Peyer's patch (tissue), 4 donors: ENCODE data around the gene FAM50B. TPM values are rescaled to one million over a fixed set of nuclear protein-coding genes. Genes with fewer than 3 reads are reported as not detected.

Experiments used
- DNase-seq, 3 donors: peaks; one replicate each; pipeline ENCODE4 v3.0.0-alpha.2; 2017 to 2019
- H3K27ac ChIP-seq, 4 donors: fragments of 200-600 bp; sonication (generic); one replicate each; pipeline ENCODE4 v1.5.1; 2016 to 2019
- H3K27me3 ChIP-seq, 2 donors: fragments of 200-600 bp; sonication (generic); one replicate each; pipeline ENCODE4 v1.5.1; 2019
- H3K36me3 ChIP-seq, 3 donors: fragments of 200-600 bp; sonication (generic); one replicate each; pipeline ENCODE4 v1.5.1; 2016 to 2019
- H3K4me1 ChIP-seq, 4 donors: fragments of 200-600 bp; sonication (generic); one replicate each; pipeline ENCODE4 v1.5.1; 2016 to 2019
- H3K4me3 ChIP-seq, 4 donors: fragments of 200-600 bp; sonication (generic); 1 replicate in 3 of 4; 2 replicates in 1 of 4; pipeline ENCODE4 v1.5.1; 2016 to 2019; ENCODE audit warnings: mild to moderate bottlenecking in 1 of 4
- H3K9me3 ChIP-seq, 4 donors: fragments of 200-600 bp; sonication (generic); one replicate each; pipeline ENCODE4 v1.5.1; 2016 to 2019; ENCODE audit warnings: mild to moderate bottlenecking in 1 of 4
- CTCF ChIP-seq, 6 experiments: fragments of 450-650 bp in 4 of 6; fragments of 200-600 bp in 2 of 6; sonication (generic) in 1 of 6; IDR thresholded peaks; one replicate each; pipeline ENCODE4 v1.5.1; 2017 to 2019; ENCODE audit warnings: antibody characterized with exemption in 6 of 6, mild to moderate bottlenecking in 3 of 6, moderate library complexity in 1 of 6
- POLR2A ChIP-seq, 2 donors: fragments of 450-650 bp; IDR thresholded peaks; one replicate each; pipeline ENCODE4 v1.5.1; 2017; ENCODE audit warnings: antibody characterized with exemption in 2 of 2, mild to moderate bottlenecking in 2 of 2, moderate library complexity in 2 of 2
- total RNA-seq, 4 donors: library from RNA; depleted of rRNA; stranded (reverse); fragments of >200 nt; gene quantifications; one replicate each; pipeline ENCODE4 v1.1.0, GENCODE V29; 2016

Gene FAM50B
- total RNA-seq, 4 donors from 2014 or later: 3.3 to 10.7 (median 4.7) TPM

GRCh38 chr6:3876101-3876500, 26.9 kb downstream of the FAM50B start:
- Histone ChIP-seq H3K27me3 (no peaks in the 10 kb centered on the region), H3K4me3 (no peak overlapping the region), H3K9me3 (no peaks in the 10 kb centered on the region), H3K36me3 (no peaks in the 10 kb centered on the region), H3K4me1 (peaks cover 0 to 15% (median under 1%) of the 10 kb centered on the region in 4 donors), H3K27ac (peak overlapping the region in 1 of 4 donors; percentile 44)
- TF ChIP-seq CTCF (IDR thresholded peaks at IDR 0.05) (no peak), POLR2A (IDR thresholded peaks at IDR 0.05) (no peak)
- DNase-seq: no peak

- no peak for TF ChIP-seq CTCF (IDR thresholded peaks at IDR 0.05)
- TF ChIP-seq POLR2A (IDR thresholded peaks at IDR 0.05): no peak
- no peak overlapping the region for H3K27ac ChIP-seq
- H3K4me1 ChIP-seq: peaks cover 0 to 11% (median 0%) of the 10 kb centered on the region in 4 donors
- no peaks in the 10 kb centered on the region for H3K36me3 ChIP-seq
- no peaks in the 10 kb centered on the region for H3K27me3 ChIP-seq
- H3K4me3 ChIP-seq: no peak overlapping the region
- no peaks in the 10 kb centered on the region for H3K9me3 ChIP-seq
- no peak for DNase-seq
These were observed 27.7 kb downstream of the FAM50B start for GRCh38 chr6:3876866-3877265.

GRCh38 chr6:3878048-3878666, 29.0 kb downstream of the FAM50B start:
- no peak for DNase-seq
- no peaks in the 10 kb centered on the region for H3K4me1 ChIP-seq
- no peaks in the 10 kb centered on the region for H3K27me3 ChIP-seq
- no peaks in the 10 kb centered on the region for H3K9me3 ChIP-seq
- H3K27ac ChIP-seq: no peak overlapping the region
- no peaks in the 10 kb centered on the region for H3K36me3 ChIP-seq
- TF ChIP-seq POLR2A (IDR thresholded peaks at IDR 0.05) (no peak), CTCF (IDR thresholded peaks at IDR 0.05) (no peak)
- no peak overlapping the region for H3K4me3 ChIP-seq

- no peaks in the 10 kb centered on the region for H3K36me3 ChIP-seq
- no peaks in the 10 kb centered on the region for H3K27me3 ChIP-seq
- TF ChIP-seq POLR2A (IDR thresholded peaks at IDR 0.05): no peak
- no peak for TF ChIP-seq CTCF (IDR thresholded peaks at IDR 0.05)
- no peaks in the 10 kb centered on the region for H3K9me3 ChIP-seq
- H3K4me3 ChIP-seq: no peak overlapping the region
- no peak overlapping the region for H3K27ac ChIP-seq
- no peak for DNase-seq
- no peaks in the 10 kb centered on the region for H3K4me1 ChIP-seq
These were observed 30.2 kb downstream of the FAM50B start for GRCh38 chr6:3879194-3879952.

- Histone ChIP-seq H3K9me3 (no peaks in the 10 kb centered on the region), H3K4me3 (no peak overlapping the region), H3K27me3 (no peaks in the 10 kb centered on the region), H3K4me1 (no peaks in the 10 kb centered on the region), H3K36me3 (no peaks in the 10 kb centered on the region), H3K27ac (no peak overlapping the region)
- DNase-seq: no peak
- TF ChIP-seq POLR2A (IDR thresholded peaks at IDR 0.05): no peak
- TF ChIP-seq CTCF (IDR thresholded peaks at IDR 0.05): no peak
These were observed 32.7 kb downstream of the FAM50B start for GRCh38 chr6:3881711-3882421.
